ENCODE results near the gene GOLGA1.
"Not testable (repeated sequence)": the region's sequence is repeated elsewhere in the genome, so short reads cannot be mapped to it uniquely, and the experiment has no call there.

Gene GOLGA1

DNA sequence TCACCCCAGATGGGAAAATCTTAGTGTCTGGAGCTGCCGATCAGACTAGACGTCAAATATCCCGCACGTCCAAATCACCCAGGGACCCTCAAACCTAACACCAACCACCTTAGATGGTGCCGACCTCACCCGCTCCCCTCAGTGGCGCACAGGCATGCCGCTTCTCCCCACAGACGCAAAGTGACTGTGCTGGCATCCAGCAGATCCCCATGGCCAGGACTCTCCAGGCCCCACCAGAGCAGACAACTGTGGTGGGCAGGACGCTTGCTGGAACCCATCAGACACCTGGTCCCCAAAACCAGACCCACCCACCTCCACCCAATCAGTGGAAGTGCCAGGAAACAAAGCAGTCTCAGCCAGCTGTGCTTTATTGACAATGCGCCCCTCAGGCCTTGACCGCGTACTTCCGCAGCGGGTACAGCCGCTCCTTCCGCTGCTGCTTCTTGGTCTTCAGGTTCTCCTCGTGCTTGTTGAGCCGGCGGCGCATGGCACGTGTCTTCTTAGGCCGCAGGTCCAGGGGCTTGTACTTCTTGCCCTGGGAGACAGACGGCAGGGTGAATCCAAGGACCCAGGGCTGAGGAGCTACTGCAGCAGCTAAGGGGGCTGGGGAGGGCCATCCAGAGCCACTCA, 83.2 kb downstream of the GOLGA1 start:
- no peak for DNase-seq

DNA sequence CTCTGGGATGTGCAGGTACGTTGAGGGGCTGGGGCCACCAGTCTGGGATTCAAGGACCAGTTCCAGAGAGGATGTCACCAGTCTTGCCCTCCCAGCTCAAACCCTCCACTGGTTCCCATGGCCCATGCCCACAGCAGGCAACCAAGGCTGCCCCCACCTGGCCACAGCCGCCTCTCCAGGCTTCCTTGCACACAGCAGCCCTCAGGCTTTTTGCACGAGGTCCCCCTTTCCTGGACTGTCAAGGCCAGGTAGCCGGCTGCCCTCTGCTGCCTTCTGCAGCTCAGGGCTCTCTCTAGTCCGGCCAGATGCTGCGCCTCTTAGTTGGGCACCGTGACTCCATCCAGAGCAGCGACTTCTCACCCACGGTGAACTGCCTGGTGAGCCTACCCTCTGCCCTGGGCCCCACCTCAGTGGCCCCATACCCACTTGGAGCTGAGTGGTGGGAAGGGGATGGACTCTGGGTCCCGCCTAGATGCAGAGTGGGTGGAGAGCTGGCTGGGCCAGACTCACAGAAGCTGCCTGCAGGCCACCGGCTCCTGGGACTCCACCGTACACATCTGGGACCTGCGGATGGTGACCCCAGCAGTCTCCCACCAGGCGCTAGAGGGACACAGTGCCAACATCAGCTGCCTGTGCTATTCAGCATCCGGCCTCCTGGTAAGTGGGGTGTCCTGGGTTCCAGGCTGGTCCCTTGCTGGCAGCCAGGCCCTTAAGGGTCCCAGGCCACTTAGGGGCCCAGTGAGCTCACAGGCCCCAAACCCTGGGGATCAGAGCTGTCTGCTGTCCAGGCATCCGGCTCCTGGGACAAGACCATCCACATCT, 84.7 kb downstream of the GOLGA1 start:
- DNase-seq, result no peak

DNA sequence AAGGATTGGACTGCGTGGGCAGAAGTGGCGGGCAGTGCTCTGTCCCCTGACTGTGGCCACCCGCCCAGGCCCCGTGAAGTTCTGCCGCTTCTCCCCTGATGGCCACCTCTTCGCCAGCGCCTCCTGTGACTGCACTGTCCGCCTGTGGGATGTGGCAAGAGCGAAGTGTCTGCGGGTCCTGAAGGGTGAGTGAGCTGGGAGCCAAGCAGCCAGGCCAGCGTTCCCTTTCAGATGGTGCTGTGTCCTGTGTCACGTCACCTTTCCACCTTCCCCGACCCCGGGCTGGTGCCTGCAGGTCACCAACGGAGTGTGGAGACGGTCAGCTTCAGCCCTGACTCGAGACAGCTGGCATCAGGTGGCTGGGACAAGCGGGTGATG, 85.3 kb downstream of the GOLGA1 start:
- no peak for DNase-seq

DNA sequence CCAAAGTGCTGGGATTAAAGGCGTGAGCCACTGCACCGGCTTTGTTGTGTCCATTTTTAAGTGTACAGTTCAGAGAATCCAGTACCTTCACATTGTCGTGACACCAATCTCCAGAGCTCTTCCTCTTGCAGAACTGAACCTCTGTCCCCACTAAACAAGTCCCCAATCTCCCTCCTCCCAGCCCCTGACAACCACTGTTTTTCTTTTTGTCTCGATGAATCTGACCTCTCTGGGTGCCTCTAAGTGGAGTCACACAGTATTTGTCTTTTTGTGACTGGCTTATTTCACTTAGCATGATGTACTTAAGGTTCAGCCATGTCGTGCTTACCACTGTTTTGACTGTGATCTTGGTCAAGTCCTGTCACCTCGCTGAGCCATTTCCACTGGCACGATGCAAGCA, 86.1 kb downstream of the GOLGA1 start:
- DNase-seq, result no peak

GRCh38 chr9:124854161-124854560, 86.7 kb downstream of the GOLGA1 start:
- DNase-seq, result no peak

DNA sequence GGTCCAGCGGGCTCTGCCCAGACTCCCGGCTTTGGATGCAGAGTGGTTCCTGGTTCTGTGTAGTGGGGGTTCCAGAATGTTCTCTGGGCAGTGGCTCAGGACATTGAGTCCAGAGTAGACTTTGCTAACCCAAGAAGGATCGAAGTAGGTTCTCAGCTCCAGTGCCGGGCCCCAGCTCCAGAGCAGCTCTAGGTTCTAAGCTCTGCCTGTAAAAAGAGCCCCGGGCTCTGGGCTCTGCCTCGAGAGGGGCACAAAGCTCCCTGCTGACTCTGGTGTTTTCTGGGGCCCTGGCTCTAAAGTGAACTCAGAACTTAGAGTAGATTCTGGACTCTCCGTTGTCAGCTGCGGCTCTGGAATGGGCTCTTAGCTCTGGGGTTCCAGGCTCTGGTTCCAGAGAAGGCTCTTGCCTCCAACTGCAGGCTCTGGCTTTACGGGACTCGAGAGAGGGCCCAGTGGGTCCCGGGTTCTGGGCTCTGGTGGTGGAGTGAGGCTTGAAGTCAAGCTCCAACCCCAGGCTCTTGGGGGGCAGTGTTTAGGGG, 87.2 kb downstream of the GOLGA1 start:
- no peak for DNase-seq

- DNase-seq, result peak; percentile 86
These were observed 87.9 kb downstream of the GOLGA1 start, which contains the start of gene WDR38 for GRCh38 chr9:124852829-124853531. Gene WDR38 (plus strand): TSS chr9:124853460. CDS start chr9:124853532, 72 bp downstream.

DNA sequence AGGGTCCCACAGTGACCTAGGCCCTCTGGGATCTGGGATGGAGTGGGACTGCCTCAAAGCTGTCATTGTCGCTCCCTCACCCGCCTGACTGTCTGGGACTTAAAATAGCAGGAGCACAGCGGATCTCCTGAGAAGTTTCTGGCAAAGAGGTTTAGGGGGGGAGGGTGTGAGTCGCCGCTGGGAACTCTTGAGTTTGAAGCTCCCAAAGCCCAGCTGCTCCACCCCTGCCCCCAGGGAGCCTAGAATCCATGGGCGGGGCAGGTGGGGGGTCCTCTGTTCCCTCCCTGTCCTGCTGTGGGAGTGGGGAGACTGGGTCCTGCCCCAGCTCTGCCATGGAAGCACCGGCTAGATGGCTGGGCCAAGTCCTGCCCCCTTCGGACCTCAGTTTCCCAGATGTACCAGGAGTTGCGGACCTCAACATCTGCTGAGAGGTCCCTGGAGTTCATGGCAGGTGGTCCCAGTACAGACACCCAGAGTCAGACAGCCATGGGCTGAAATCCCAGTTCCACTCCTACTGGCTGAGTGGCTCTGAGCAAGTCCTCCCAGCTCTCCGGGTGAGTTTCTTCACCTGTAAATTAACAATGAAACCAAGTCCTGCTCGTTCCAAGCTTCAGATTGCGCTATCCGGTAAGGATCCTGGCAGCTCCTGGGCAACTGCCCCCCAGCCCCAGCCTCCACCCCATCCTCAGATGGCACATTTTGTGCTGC, 88.6 kb downstream of the GOLGA1 start:
- no peak for DNase-seq

- DNase-seq, result no peak
These were observed 91.1 kb downstream of the GOLGA1 start for GRCh38 chr9:124849801-124850200.

DNA sequence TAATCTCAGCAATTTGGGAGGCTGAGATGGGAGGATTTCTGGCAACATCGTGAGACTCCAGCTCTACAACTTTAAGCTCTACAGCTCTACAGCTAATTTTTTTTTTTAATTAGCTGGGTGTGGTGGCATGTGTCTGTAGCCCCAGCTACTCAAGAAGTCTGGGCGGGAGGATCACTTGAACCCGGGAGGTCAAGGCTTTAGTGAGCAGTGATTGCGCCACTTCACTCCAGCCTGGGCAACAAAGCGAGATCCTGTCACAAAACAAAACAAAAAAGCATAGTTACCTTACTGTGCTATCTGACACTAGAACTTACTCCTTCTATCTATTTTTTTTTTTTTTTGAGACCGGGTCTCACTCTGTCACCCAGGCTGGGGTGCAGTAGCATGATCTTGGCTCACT, 93.9 kb downstream of the GOLGA1 start:
- DNase-seq, result no peak

- DNase-seq, result not testable (repeated sequence)
These were observed 94.4 kb downstream of the GOLGA1 start for GRCh38 chr9:124846467-124846866.

DNA sequence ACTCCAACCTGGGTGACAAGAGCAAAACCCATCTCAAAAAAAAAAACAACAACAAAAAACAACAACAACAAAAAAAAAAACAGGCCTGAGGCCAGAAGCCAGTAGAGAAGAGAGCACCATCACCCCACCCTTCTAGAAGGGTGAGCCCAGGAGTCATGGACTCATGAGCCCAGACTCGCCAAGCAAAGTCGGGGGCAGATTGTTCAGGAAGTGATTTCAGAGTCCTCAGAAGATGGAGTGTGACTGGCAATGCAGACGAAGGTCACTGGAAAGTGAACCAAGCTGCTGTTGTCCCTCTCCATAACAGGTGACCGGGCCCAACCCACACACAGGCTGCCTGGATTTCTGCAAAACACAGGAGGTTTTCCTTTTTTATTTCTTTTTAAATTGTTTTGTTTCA, 96.6 kb downstream of the GOLGA1 start:
- DNase-seq, result no peak

DNA sequence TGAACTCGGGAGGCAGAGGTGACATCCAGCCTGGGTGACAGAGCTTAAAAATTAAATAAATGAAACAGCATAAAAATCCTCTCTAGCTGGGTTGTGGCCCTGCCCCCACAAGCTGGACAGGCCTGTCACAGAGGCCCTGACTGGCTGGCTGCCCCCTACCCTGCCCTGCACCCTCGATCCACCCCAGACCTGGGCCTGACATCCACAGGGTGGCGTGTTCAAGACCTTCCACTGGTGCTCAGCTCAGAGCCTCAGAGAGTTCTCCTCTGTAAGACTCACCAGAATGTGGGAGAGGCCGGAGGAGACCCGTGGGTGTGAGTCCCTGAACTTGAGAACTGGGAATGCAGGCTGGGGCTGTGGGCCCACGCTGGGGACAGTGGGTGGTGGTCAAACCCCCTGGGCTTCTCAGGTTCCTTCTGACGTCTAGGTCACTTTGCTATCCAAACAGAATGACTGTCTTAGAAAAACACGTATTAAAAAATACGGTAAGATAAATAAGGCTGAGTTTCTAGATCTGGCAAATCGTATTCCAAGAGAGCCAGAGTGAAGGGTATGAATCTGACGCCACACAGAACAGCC, 97.3 kb downstream of the GOLGA1 start:
- no peak for DNase-seq

GRCh38 chr9:124841075-124841821, 99.6 kb downstream of the GOLGA1 start:
- no peak for DNase-seq

- DNase-seq, result no peak
These were observed 100.5 kb downstream of the GOLGA1 start for GRCh38 chr9:124840300-124840833.

DNA sequence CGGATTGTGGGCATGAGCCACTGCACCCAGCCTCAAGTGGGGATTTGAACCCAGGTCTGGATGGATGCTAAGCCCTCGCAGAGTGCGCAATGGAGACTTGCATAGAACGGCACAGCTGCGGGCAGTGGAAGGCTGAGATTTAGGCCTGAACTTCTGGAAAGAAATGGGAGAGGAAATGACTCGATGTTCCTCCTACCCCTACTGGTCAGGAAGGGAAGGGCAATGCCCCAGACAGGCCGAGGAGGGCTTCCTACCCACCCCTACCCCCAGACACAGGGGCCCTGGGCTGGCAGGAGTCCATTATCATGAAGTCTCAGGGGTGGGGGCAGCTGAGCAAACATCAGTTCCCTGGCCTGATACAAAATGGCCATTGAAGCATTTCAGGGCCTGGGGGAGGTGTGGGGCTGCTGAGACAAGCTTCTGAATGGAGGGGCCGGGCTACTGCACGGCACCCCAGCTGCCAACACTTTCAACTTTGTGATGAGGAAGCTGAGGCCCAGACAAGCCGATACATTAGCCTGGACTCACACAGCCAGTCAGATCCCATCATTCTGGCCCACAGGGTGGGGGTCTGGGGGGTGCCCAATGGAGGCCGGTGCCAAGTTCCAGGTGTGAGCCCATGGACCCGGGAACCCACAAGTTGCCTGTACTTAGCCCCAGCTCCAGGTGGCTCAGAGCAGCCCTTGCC, 101.1 kb downstream of the GOLGA1 start:
- no peak for DNase-seq

DNA sequence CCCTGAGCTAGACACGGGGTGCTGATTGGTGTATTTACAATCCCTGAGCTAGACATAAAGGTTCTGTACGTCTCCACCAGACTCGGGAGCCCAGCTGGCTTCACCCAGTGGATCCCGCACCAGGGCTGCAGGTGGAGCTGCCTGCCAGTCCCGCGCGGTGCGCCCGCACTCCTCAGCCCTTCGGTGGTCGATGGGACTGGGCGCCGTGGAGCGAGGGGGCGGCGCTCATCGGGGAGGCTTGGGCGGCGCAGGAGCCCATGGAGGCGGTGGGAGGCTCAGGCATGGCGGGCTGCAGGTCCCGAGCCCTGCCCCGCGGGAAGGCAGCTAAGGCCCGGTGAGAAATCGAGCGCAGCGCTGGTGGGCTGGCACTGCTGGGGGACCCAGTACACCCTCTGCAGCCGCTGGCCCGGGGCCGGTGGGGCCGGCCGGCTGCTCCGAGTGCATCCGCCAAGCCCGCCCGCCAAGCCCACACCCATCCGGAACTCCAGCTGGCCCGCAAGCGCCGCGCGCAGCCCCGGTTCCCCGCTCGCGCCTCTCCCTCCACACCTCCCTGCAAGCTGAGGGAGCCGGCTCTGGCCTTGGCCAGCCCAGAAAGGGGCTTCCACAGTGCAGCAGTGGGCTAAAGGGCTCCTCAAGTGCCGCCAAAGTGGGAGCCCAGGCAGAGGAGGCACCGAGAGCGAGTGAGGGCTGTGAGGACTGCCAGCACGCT, 102.2 kb downstream of the GOLGA1 start:
- DNase-seq, result not testable (repeated sequence)

DNA sequence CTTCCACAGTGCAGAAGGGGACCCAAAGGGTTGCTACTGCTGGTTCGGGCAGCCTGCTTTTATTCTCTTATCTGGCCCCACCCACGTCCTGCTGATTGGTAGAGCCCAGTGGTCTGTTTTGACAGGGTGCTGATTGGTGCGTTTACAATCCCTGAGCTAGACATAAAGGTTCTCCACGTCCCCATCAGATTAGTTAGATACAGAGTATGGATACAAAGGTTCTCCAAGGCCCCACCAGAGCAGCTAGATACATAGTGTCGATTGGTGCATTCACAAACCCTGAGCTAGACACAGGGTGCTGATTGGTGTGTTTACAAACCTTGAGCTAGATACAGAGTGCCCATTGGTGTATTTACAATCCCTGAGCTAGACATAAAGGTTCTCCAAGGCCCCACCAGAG, 102.8 kb downstream of the GOLGA1 start:
- DNase-seq, result not testable (repeated sequence)

DNA sequence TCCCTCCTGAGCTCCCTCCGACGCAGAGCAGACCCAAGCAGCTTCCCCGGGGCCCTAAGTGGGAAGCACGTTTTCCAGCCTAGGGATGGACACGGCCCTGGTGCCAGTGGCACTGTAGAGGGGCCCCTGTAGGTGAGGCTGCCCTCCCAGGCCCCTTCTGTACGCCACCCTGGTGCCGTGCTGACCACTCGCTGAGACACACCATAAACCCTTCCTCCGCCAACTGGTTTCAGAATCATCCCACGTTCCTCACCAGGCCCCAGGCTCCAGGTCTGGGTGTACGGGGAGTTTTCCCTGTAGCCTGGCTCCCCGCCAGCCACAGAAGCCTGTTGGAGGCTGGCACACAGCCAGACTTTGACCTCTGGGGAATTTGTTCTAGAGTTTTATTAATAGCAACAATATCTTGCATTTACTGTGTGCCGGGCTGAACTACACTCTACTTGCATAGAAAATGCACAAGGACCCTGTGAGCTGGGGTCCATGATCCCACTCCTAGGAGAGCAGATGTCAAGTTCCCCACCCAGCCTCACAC, 105.8 kb downstream of the GOLGA1 start:
- no peak for DNase-seq

DNA sequence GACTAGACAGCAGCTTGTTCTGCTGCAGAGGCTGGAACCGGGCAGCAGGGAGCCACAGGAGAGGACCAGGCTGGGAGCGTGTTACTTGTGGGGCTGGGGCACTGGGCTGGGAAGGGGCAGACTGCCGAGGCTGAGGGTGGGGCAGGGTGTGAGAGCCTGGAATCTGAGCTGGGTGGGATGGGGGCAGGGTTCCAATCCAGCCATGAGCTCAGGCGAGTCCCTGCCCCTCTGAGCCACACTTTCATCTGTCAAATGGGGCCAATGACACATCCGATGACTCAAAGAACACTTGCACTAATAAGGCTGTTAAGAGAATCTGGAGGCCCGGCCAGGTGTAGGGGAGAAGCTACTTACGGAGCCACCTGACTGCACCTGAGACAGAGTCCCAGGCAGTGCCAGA, 106.3 kb downstream of the GOLGA1 start:
- DNase-seq, result no peak

Measured in activated CD4-positive, CD25-positive, alpha-beta regulatory T cell treated with anti-CD3 and anti-CD28 coated beads, Interleukin-2, amount 50 U/mL, for 72 hours (primary cell).